K562 (cell line): ENCODE data around the gene NCOA3. TPM values are rescaled to one million over a fixed set of nuclear protein-coding genes. Genes with fewer than 3 reads are reported as not detected.

ENCODE experiments used
- BRD9 ChIP-seq: fragments of 450-650 bp; IDR thresholded peaks from 2 replicates; pipeline ENCODE4 v1.6.1; 2018; ENCODE audit warnings: low read depth; ENCODE audit not compliant: partially characterized antibody
- CBX3 ChIP-seq, 2 experiments: IDR thresholded peaks; 1 replicate in 1 of 2; 2 replicates in 1 of 2; pipeline ENCODE4 v1.6.1; 2012; ENCODE audit warnings: inconsistent platforms in 2 of 2, low read length in 2 of 2, borderline replicate concordance in 1 of 2, control low read depth in 1 of 2
- DMBX1 ChIP-seq: fragments of 250-450 bp; sonication (Bioruptor Pico); IDR thresholded peaks from 2 replicates; pipeline ENCODE4 v1.8.0; 2022; ENCODE audit warnings: inconsistent platforms, mild to moderate bottlenecking, moderate library complexity, borderline replicate concordance
- DNMT1 ChIP-seq: fragments of 450-650 bp; IDR thresholded peaks from 2 replicates; pipeline ENCODE4 v1.6.1; 2016; ENCODE audit warnings: antibody characterized with exemption, mild to moderate bottlenecking
- E2F3 ChIP-seq: fragments of 250-450 bp; sonication (Bioruptor Pico); IDR thresholded peaks from 2 replicates; pipeline ENCODE4 v1.4.0; 2020; ENCODE audit warnings: mild to moderate bottlenecking
- FOSL1 ChIP-seq: fragments of 200-800 bp; sonication (Bioruptor generic); conservative IDR thresholded peaks from 2 replicates; pipeline ENCODE4 v1.6.1; 2016; ENCODE audit warnings: missing genetic modification characterization, missing compliant biosample characterization
- FOXK1 ChIP-seq: sonication (generic); formaldehyde crosslinking; IDR thresholded peaks from 2 replicates; pipeline ENCODE4 v1.8.0; 2022; ENCODE audit warnings: missing genetic modification reagents, mild to moderate bottlenecking, borderline replicate concordance
- GABPA ChIP-seq: fragments of 200-800 bp; sonication (Bioruptor generic); conservative IDR thresholded peaks from 2 replicates; pipeline ENCODE4 v1.6.1; 2016; ENCODE audit warnings: low read depth, missing genetic modification characterization, missing compliant biosample characterization
- GTF2E2 ChIP-seq: fragments of 200-800 bp; sonication (Bioruptor generic); IDR thresholded peaks from 2 replicates; pipeline ENCODE4 v1.6.1; 2016; ENCODE audit warnings: missing genetic modification characterization, missing compliant biosample characterization
- HDGF ChIP-seq: fragments of 450-650 bp; IDR thresholded peaks from 2 replicates; pipeline ENCODE4 v1.6.1; 2016
- HNRNPH1 ChIP-seq: fragments of 200-400 bp; formaldehyde crosslinking; optimal IDR thresholded peaks from 2 replicates; pipeline ENCODE3; 2017; ENCODE audit warnings: low read depth, mild to moderate bottlenecking, low read length, moderate library complexity
- HNRNPL ChIP-seq: fragments of 200-400 bp; formaldehyde crosslinking; IDR thresholded peaks from 2 replicates; pipeline ENCODE4 v1.6.1; 2017; ENCODE audit warnings: low read depth, mild to moderate bottlenecking, low read length
- HNRNPUL1 ChIP-seq: fragments of 200-400 bp; formaldehyde crosslinking; IDR thresholded peaks from 2 replicates; pipeline ENCODE4 v1.6.1; 2017; ENCODE audit warnings: low read length
- KLF16 ChIP-seq: IDR thresholded peaks from 2 replicates; pipeline ENCODE4 v1.6.1; 2016; ENCODE audit warnings: antibody characterized with exemption
- MTA3 ChIP-seq: fragments of 450-650 bp; formaldehyde crosslinking; IDR thresholded peaks from 2 replicates; pipeline ENCODE4 v1.6.1; 2017; ENCODE audit warnings: mild to moderate bottlenecking, borderline replicate concordance
- MYC ChIP-seq, 2 experiments: fragments of 250-450 bp in 1 of 2; sonication (Bioruptor Pico) in 1 of 2; IDR thresholded peaks; 2 replicates each; pipeline versions ENCODE4 v1.5.1 to v1.6.1; 2012 to 2021; ENCODE audit warnings: low read depth in 2 of 2, borderline replicate concordance in 1 of 2, improper control_type of control experiment in 1 of 2, low read length in 1 of 2, mild to moderate bottlenecking in 1 of 2, moderate library complexity in 1 of 2
- RB1 ChIP-seq: fragments of 450-650 bp; IDR thresholded peaks from 2 replicates; pipeline ENCODE4 v1.6.1; 2017; ENCODE audit warnings: low read depth, mild to moderate bottlenecking
- TAF9B ChIP-seq: fragments of 450-650 bp; IDR thresholded peaks from 2 replicates; pipeline ENCODE4 v1.6.1; 2018; ENCODE audit warnings: mild to moderate bottlenecking; ENCODE audit not compliant: partially characterized antibody
- TCF3 ChIP-seq: sonication (generic); formaldehyde crosslinking; IDR thresholded peaks from 2 replicates; pipeline ENCODE4 v1.4.0; 2020; ENCODE audit warnings: mild to moderate bottlenecking, missing genetic modification reagents
- TGIF2 ChIP-seq: sonication (generic); formaldehyde crosslinking; IDR thresholded peaks from 2 replicates; pipeline ENCODE4 v1.8.1; 2022; ENCODE audit warnings: mild to moderate bottlenecking, missing genetic modification reagents, moderate library complexity
- ZC3H4 ChIP-seq: sonication (generic); formaldehyde crosslinking; IDR thresholded peaks from 2 replicates; pipeline ENCODE4 v1.9.0; 2021; ENCODE audit warnings: missing genetic modification reagents, borderline replicate concordance
- ZKSCAN8 ChIP-seq: fragments of 200-800 bp; sonication (Bioruptor generic); IDR thresholded peaks from 2 replicates; pipeline ENCODE4 v1.6.1; 2016; ENCODE audit warnings: missing genetic modification characterization, missing compliant biosample characterization
- ZNF184 ChIP-seq: sonication (generic); formaldehyde crosslinking; IDR thresholded peaks from 2 replicates; pipeline ENCODE4 v1.5.0; 2020; ENCODE audit warnings: missing genetic modification reagents
- ZNF232 ChIP-seq: sonication (generic); formaldehyde crosslinking; IDR thresholded peaks from 2 replicates; pipeline ENCODE4 v1.8.0; 2022; ENCODE audit warnings: mild to moderate bottlenecking, missing genetic modification reagents
- polyA plus RNA-seq, 8 experiments: library from polyadenylated mRNA; depleted of rRNA in 4 of 8; stranded (reverse) in 5 of 8; unstranded in 3 of 8; fragments of >200 nt; fragmentation: Nextera tagmentation in 2 of 8; fragmentation: Illumina TruSeq in 1 of 8; extraction: Ambion mirVana in 2 of 8; extraction: Trizol in 1 of 8; gene quantifications; 2 replicates each; pipeline versions ENCODE4 v1.2.1 to v1.2.3, GENCODE V29; 2011 to 2014; ENCODE audit warnings: inconsistent platforms in 1 of 8, missing spikeins in 1 of 8
- total RNA-seq, 7 experiments: library from RNA; depleted of rRNA in 6 of 7; stranded (reverse); fragments of >200 nt in 6 of 7; fragmentation: Illumina TruSeq in 2 of 7; extraction: Trizol in 2 of 7; gene quantifications; 2 replicates each; pipeline versions ENCODE4 v1.2.1 to v1.2.3, GENCODE V29; 2011 to 2021; ENCODE audit warnings: low replicate concordance in 1 of 7
- TF ChIP-seq, protein P1 (sequence below): fragments of 250-450 bp; sonication (Bioruptor Pico); IDR thresholded peaks from 2 replicates; pipeline ENCODE4 v1.5.0; 2021
- TF ChIP-seq, protein P2 (sequence below): fragments of 450-650 bp; formaldehyde crosslinking; IDR thresholded peaks from 2 replicates; pipeline ENCODE4 v1.4.0; 2022; ENCODE audit warnings: missing genetic modification characterization

NCOA3 gene
- total and polyA plus RNA-seq, 9 of the 15 experiments (the other 6 are each of a cell fraction or from before 2014, with no cell fraction given): 3.2 to 24.3 (median 14.4) TPM

DNA sequence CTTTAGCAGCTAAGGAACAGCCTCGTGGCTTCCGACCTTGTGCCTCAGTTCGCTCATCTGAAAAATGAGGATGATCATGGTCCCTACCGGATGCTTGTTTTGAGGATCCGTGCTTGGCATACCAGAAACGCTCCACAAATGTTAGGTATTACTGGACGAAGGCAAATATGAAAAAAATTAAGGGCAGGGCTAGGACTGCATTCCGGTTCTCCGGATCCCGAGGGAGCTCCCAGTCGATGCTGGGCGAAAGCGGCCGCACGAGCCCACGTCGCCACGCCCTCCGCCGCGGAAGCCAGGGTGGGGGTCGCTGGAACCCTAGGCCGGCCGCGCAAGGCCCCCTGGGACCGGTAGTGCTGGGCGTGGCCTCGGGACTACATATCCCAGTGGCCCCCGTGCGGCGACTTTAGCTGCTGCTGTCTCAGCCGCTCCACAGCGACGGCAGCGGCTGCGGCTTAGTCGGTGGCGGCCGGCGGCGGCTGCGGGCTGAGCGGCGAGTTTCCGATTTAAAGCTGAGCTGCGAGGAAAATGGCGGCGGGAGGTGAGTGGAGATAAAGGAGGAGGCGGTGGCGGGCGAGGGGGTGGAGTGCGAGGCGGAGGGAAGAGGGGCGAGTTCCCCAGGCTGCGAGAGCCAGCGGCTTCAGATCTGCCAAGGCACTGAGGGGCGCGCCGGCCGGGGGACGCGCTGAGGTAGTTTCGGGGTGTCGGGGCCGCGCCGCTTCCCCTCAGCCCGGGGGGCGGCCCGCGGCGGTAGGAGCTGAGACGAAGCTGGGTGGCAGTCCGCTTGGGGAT is at the start of gene NCOA3 (continued):
- TF ChIP-seq HNRNPH1 (no peak), CBX3 (IDR thresholded peaks at IDR 0.05; ENCODE audit: borderline replicate concordance in 1 of 2, low read length in 2 of 2) (peak in 1 of 2 experiments; percentile 42; a peak in 2 of 3 replicates), MTA3 (peak; percentile 88), FOXK1 (CRISPR knock-in tag) (0 out of 2 replicates have a peak, but pooled peaks have one; percentile 50), HNRNPUL1 (no peak), HNRNPL (no peak), GABPA (tag) (peak; percentile 71), MYC (IDR thresholded peaks at IDR 0.05; ENCODE audit: low read depth, low read length) (peak; percentile 88), MYC (CRISPR knock-in tag; IDR thresholded peaks at IDR 0.05; ENCODE audit: borderline replicate concordance, low read depth) (no peak), TAF9B (peak; percentile 82), TGIF2 (CRISPR knock-in tag) (no peak), GTF2E2 (peak; percentile 77; the same call in 1 of the 2 replicates), TCF3 (CRISPR knock-in tag) (peak; percentile 35; the same call in 1 of the 2 replicates), KLF16 (no peak), ZNF232 (no peak), RB1 (peak; percentile 81), DNMT1 (no peak), DMBX1 (peak; percentile 61; the same call in 1 of the 2 replicates), E2F3 (CRISPR knock-in tag) (0 out of 2 replicates have a peak, but pooled peaks have one; percentile 12), ZC3H4 (no peak), ZKSCAN8 (CRISPR knock-in tag) (no peak), ZNF184 (CRISPR knock-in tag) (no peak), HDGF (no peak), BRD9 (no peak), FOSL1 (tag) (peak; percentile 52)
- TF ChIP-seq, protein P1, sequence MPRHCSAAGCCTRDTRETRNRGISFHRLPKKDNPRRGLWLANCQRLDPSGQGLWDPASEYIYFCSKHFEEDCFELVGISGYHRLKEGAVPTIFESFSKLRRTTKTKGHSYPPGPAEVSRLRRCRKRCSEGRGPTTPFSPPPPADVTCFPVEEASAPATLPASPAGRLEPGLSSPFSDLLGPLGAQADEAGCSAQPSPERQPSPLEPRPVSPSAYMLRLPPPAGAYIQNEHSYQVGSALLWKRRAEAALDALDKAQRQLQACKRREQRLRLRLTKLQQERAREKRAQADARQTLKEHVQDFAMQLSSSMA (CRISPR knock-in tag): no peak
- TF ChIP-seq, protein P2, sequence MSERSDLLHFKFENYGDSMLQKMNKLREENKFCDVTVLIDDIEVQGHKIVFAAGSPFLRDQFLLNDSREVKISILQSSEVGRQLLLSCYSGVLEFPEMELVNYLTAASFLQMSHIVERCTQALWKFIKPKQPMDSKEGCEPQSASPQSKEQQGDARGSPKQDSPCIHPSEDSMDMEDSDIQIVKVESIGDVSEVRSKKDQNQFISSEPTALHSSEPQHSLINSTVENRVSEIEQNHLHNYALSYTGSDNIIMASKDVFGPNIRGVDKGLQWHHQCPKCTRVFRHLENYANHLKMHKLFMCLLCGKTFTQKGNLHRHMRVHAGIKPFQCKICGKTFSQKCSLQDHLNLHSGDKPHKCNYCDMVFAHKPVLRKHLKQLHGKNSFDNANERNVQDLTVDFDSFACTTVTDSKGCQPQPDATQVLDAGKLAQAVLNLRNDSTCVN (CRISPR knock-in tag): peak; percentile 85
